ENCODE measurements around the gene TICRR.

DNA sequence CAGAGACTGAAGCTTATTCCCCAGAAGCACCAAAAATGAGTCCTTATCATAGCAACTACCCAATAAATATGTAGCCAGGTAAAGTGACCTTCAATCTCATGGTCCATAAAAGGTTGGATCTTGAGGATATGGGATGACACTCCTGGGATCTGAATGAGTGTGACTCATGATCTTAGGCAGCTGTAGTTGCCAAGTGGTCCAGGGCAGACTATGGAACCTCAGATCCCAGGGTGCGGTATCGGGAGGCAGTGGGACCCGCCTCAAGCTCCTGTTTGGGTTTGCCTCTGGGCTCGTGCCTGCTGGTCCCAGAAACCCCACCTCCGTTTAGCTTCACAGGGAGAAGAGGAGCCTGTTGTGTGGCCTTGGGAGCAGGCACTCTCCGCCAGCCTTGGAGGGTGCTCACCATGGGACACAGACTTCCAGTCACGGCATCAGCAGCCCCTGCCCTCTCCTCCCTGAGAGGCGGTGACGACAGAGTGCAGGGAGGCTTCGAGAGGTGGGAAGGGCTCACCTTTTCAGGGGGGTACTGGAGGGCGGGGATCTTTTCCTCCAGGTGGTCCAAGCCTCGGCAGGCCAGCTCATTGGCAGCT lies 95.8 kb downstream of the TICRR start:
- TF ChIP-seq, protein P1, sequence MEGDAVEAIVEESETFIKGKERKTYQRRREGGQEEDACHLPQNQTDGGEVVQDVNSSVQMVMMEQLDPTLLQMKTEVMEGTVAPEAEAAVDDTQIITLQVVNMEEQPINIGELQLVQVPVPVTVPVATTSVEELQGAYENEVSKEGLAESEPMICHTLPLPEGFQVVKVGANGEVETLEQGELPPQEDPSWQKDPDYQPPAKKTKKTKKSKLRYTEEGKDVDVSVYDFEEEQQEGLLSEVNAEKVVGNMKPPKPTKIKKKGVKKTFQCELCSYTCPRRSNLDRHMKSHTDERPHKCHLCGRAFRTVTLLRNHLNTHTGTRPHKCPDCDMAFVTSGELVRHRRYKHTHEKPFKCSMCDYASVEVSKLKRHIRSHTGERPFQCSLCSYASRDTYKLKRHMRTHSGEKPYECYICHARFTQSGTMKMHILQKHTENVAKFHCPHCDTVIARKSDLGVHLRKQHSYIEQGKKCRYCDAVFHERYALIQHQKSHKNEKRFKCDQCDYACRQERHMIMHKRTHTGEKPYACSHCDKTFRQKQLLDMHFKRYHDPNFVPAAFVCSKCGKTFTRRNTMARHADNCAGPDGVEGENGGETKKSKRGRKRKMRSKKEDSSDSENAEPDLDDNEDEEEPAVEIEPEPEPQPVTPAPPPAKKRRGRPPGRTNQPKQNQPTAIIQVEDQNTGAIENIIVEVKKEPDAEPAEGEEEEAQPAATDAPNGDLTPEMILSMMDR (IDR thresholded peaks at IDR 0.05; ENCODE audit: low read length): no peak
- TF ChIP-seq EZH2 (optimal IDR thresholded peaks at IDR 0.05; ENCODE audit: low read depth, low read length): no peak
- no peak for TF ChIP-seq EZH2phosphoT487 (IDR thresholded peaks at IDR 0.05; ENCODE audit: low read length)
